ENCODE results near the gene RFC4. TPM values are rescaled to one million over a fixed set of nuclear protein-coding genes. Genes with fewer than 3 reads are reported as not detected.

The RFC4 gene
- total RNA-seq, 4 donors from 2014 or later = 6.1 to 26.4 (median 10.6) TPM

- Histone ChIP-seq H3K4me1 (no peaks in the 10 kb centered on the region), H3K9me3 (no peaks in the 10 kb centered on the region), H3K27ac (no peak overlapping the region), H3K27me3 (no peaks in the 10 kb centered on the region), H3K4me3 (no peak overlapping the region), H3K36me3 (no peaks in the 10 kb centered on the region)
- no peak for DNase-seq
- no peak for TF ChIP-seq CTCF (IDR thresholded peaks at IDR 0.05)
- TF ChIP-seq POLR2A (IDR thresholded peaks at IDR 0.05) = no peak
Measured at GRCh38 chr3:186841620-186842019, 35.3 kb upstream of the RFC4 start.

GRCh38 chr3:186839874-186840641 is 33.8 kb upstream of the RFC4 start:
- Histone ChIP-seq H3K9me3 (no peaks in the 10 kb centered on the region), H3K27me3 (no peaks in the 10 kb centered on the region), H3K27ac (no peak overlapping the region), H3K36me3 (no peaks in the 10 kb centered on the region), H3K4me1 (no peaks in the 10 kb centered on the region), H3K4me3 (no peak overlapping the region)
- DNase-seq = no peak
- no peak for TF ChIP-seq POLR2A (IDR thresholded peaks at IDR 0.05)
- TF ChIP-seq CTCF (IDR thresholded peaks at IDR 0.05) = no peak

GRCh38 chr3:186832276-186832675 is 26.0 kb upstream of the RFC4 start:
- H3K9me3 ChIP-seq = no peaks in the 10 kb centered on the region
- peaks cover 0 to 8% of the 10 kb centered on the region in 2 donors for H3K27me3 ChIP-seq
- H3K4me1 ChIP-seq = peaks cover 0 to 3% (median 0%) of the 10 kb centered on the region in 4 donors
- DNase-seq = no peak
- no peaks in the 10 kb centered on the region for H3K36me3 ChIP-seq
- TF ChIP-seq POLR2A (IDR thresholded peaks at IDR 0.05) = no peak
- TF ChIP-seq CTCF (IDR thresholded peaks at IDR 0.05) = no peak
- no peak overlapping the region for H3K4me3 ChIP-seq
- no peak overlapping the region for H3K27ac ChIP-seq

GRCh38 chr3:186831798-186832197 is 25.5 kb upstream of the RFC4 start:
- Histone ChIP-seq H3K9me3 (no peaks in the 10 kb centered on the region), H3K4me1 (peaks cover 0 to 3% (median 0%) of the 10 kb centered on the region in 4 donors), H3K36me3 (no peaks in the 10 kb centered on the region), H3K27ac (no peak overlapping the region), H3K27me3 (peaks cover 0 to 8% of the 10 kb centered on the region in 2 donors), H3K4me3 (no peak overlapping the region)
- TF ChIP-seq POLR2A (IDR thresholded peaks at IDR 0.05) = no peak
- TF ChIP-seq CTCF (IDR thresholded peaks at IDR 0.05) = no peak
- DNase-seq = no peak

- H3K4me1 ChIP-seq = peaks cover 0 to 14% (median 11%) of the 10 kb centered on the region in 4 donors
- H3K27ac ChIP-seq = no peak overlapping the region
- H3K4me3 ChIP-seq = no peak overlapping the region
- TF ChIP-seq POLR2A (IDR thresholded peaks at IDR 0.05) = no peak
- no peak for TF ChIP-seq CTCF (IDR thresholded peaks at IDR 0.05)
- H3K36me3 ChIP-seq = no peaks in the 10 kb centered on the region
- peaks cover 0 to 21% of the 10 kb centered on the region in 2 donors for H3K27me3 ChIP-seq
- H3K9me3 ChIP-seq = no peaks in the 10 kb centered on the region
- DNase-seq = peak in 1 of 3 donors; percentile 39
Measured at GRCh38 chr3:186828340-186828739, 22.1 kb upstream of the RFC4 start.

All from Peyer's patch (tissue), 4 donors.